K562 (cell line): ENCODE data around the gene EMC8. TPM values are rescaled to one million over a fixed set of nuclear protein-coding genes. Genes with fewer than 3 reads are reported as not detected.

Source experiments
- EP400 ChIP-seq: fragments of 450-650 bp; IDR thresholded peaks from 2 replicates; pipeline ENCODE4 v1.6.1; 2017; ENCODE audit warnings: antibody characterized with exemption, mild to moderate bottlenecking, moderate library complexity
- PRDM10 ChIP-seq: fragments of 450-650 bp; IDR thresholded peaks from 2 replicates; pipeline ENCODE4 v1.6.1; 2018; ENCODE audit not compliant: partially characterized antibody
- SRSF1 ChIP-seq: fragments of 200-400 bp; formaldehyde crosslinking; IDR thresholded peaks from 2 replicates; pipeline ENCODE4 v1.6.1; 2017; ENCODE audit warnings: mild to moderate bottlenecking, low read depth, low read length, moderate library complexity
- TCFL5 ChIP-seq: fragments of 250-450 bp; sonication (Bioruptor Pico); conservative IDR thresholded peaks from 2 replicates; pipeline ENCODE4 v1.6.1; 2021; ENCODE audit warnings: mild to moderate bottlenecking, moderate library complexity, matching md5 sums
- THAP7 ChIP-seq: fragments of 250-450 bp; sonication (Bioruptor Pico); IDR thresholded peaks from 2 replicates; pipeline ENCODE4 v1.5.0; 2021
- THRAP3 ChIP-seq: fragments of 450-650 bp; IDR thresholded peaks from 2 replicates; pipeline ENCODE4 v1.6.1; 2016; ENCODE audit warnings: mild to moderate bottlenecking, inconsistent platforms, borderline replicate concordance
- XRCC5 ChIP-seq: fragments of 200-400 bp; formaldehyde crosslinking; IDR thresholded peaks from 2 replicates; pipeline ENCODE4 v1.6.1; 2017; ENCODE audit warnings: low read depth, mild to moderate bottlenecking, low read length
- ZNF518B ChIP-seq: fragments of 250-450 bp; sonication (Bioruptor Pico); IDR thresholded peaks from 2 replicates; pipeline ENCODE4 v1.5.0; 2021; ENCODE audit warnings: mild to moderate bottlenecking, moderate library complexity
- ZNF717 ChIP-seq: fragments of 250-450 bp; sonication (Bioruptor Pico); IDR thresholded peaks from 2 replicates; pipeline ENCODE4 v1.5.0; 2021
- ZNF830 ChIP-seq: fragments of 250-450 bp; sonication (Bioruptor Pico); IDR thresholded peaks from 2 replicates; pipeline ENCODE4 v1.5.0; 2021; ENCODE audit warnings: mild to moderate bottlenecking
- polyA plus RNA-seq, 8 experiments: library from polyadenylated mRNA; depleted of rRNA in 4 of 8; stranded (reverse) in 5 of 8; unstranded in 3 of 8; fragments of >200 nt; fragmentation: Nextera tagmentation in 2 of 8; fragmentation: Illumina TruSeq in 1 of 8; extraction: Ambion mirVana in 2 of 8; extraction: Trizol in 1 of 8; gene quantifications; 2 replicates each; pipeline versions ENCODE4 v1.2.1 to v1.2.3, GENCODE V29; 2011 to 2014; ENCODE audit warnings: inconsistent platforms in 1 of 8, missing spikeins in 1 of 8
- total RNA-seq, 7 experiments: library from RNA; depleted of rRNA in 6 of 7; stranded (reverse); fragments of >200 nt in 6 of 7; fragmentation: Illumina TruSeq in 2 of 7; extraction: Trizol in 2 of 7; gene quantifications; 2 replicates each; pipeline versions ENCODE4 v1.2.1 to v1.2.3, GENCODE V29; 2011 to 2021; ENCODE audit warnings: low replicate concordance in 1 of 7

The EMC8 gene
- total and polyA plus RNA-seq, 9 of the 15 experiments (the other 6 are each of a cell fraction or from before 2014, with no cell fraction given): 11.4 to 81.8 (median 48.6) TPM

GRCh38 chr16:85736921-85737320 is 62.4 kb downstream of the EMC8 start (continued):
- TF ChIP-seq SRSF1 (no peak), TCFL5 (CRISPR knock-in tag) (no peak), PRDM10 (no peak), THRAP3 (no peak), ZNF717 (CRISPR knock-in tag) (no peak), THAP7 (CRISPR knock-in tag) (no peak), XRCC5 (no peak), EP400 (no peak), ZNF830 (no peak), ZNF518B (CRISPR knock-in tag) (no peak)
